Hematopoietic multipotent progenitor cell treated with erythropoietin and hydrocortisone succinate and interleukin-3 and kit ligand, for 8 days (in vitro differentiated cells): ENCODE data around the gene CARD11.

Source experiments
- DNase-seq: peaks from one replicate; pipeline ENCODE4 v3.0.0-alpha.2; 2015

CARD11 gene

DNA sequence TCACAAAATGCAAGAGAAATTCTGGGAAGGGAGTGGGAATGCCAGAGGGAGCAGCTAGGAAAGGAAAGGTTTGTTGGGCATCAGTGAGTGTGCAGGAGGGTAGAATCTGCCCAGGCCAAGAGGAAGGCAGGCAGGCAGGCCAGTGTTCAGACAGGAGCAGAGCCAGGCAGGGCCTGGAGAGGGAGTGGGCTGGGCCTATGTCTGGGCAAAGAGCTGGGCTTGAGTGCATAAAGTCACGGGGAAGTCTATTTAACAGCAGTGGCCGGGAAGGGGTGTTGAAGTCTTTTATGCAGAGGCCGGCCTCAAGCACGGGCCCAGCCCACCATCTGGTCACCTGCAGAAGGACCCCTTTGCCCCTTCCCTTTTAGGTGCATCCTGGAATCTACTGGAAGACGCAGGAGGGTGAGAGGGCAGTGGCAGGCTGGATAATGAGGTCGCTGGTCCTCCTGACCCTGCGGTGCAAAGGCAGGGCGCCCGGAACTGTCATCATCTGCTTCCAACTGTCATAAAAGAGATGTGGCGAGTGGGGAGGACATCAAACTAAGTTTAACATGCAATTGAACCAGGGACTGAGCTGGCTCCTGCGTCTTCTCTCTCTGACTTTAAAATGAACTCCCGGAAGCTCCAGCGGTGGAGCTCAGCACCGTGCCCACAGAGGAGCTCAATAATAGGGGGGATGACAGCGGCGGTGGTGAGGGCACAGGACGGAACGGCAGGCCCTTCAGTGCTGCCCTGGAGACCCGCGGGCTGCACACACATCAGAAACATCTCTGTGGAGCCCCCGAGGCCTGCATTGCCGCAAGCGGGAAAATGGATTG lies 29.5 kb downstream of the CARD11 start:
- DNase-seq = no peak

DNA sequence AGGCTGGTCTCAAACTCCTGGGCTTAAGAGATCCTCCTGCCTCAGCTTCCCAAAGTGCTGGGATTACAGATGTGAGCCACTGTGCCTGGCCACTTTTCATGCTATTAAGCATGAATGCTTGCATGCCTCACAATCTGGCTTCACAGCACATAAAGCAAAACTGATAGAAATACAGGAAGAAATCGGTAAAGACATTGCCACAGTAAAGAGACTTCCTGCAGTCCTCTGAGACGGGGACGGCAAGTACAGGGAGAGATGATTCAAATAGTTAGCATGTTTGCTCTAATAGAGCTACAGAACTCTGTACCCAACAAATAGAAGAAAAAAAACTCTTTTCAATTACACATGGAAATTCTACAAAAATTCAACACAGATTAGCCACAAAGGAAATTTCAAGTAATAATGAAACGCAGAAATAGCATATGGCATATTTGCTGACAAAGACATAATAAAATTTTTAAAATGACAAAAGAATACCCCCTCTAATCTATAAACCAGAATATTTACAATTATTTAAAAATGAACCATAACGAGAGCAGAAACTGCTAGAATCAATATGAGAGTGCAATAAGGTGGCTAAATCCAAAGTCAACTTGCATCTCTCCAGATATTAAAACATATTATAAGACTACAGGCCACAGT lies 32.3 kb downstream of the CARD11 start:
- no peak for DNase-seq

DNA sequence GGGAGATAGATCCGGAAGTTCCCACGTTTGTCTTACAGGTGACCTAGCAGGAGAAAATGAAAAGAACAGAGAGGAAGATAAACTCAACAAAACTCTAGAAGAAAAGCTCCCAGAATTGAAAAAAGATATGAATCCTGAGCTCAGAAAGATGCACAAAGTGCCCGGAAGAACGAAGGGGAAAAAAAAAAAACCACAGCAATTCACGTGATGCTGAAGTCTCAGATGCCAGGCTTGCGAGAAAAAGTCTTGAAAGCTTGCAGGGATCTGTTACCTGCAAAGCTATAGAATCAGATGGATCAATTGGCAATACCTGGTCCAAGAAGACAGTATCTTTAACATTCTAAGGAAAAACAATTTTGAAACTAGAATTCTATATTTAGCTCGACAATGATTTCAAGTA lies 33.5 kb downstream of the CARD11 start:
- DNase-seq = no peak

DNA sequence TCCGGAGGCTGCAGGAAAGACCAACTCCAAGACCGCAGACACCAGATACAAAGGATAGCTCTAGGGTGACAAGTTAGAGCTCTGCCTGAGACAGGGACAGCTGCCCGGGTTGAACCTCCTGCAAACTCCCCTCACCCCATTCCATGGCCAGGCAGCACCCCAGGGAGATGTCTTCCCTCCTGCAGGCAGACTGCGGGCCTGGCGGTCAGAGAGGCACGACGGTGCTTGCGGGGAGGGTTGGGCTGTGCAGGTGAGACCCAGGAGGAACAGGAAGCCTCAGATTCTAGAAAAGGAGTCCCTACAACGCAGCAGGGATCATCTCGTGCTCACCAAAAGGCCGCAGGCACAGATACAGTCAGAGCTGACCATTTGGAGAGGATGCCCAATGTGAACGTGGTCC lies 34.6 kb downstream of the CARD11 start:
- no peak for DNase-seq

DNA sequence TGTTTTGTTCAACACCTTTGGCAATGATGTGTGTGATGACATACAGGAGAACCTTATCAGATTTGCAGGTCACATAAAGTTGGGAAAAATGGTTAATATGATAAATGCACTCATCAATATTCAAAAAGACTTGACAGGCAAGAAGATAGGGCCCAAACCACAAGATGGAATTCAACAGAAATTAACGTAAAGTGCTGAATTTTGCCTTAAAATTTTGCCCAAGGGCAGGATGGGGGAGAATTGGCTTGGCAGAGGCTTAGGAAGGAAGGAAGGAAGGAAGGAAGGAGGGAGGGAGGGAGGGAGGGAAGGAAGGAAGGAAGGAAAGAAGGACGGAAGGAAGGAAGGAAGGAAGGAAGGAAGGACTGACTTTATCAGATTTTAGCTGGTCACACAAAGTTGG lies 35.3 kb downstream of the CARD11 start:
- DNase-seq = no peak

DNA sequence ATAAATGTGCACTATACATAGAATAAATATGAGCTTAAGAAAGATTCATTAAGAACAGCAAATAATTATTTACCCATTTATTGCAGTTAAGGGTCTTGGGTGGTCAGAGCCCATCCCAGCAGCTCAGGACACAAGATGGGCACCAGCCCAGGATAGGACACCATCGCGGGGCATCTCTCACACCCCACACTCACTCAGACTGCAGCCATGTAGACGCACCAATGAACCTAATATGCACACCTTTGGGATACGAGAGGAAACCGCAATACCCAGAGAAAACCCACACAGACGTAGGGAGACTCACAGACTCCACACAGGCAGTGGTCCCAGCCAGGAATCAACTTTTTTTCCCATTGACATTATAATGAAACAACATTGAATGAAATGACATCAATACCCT lies 36.0 kb downstream of the CARD11 start:
- DNase-seq = no peak

DNA sequence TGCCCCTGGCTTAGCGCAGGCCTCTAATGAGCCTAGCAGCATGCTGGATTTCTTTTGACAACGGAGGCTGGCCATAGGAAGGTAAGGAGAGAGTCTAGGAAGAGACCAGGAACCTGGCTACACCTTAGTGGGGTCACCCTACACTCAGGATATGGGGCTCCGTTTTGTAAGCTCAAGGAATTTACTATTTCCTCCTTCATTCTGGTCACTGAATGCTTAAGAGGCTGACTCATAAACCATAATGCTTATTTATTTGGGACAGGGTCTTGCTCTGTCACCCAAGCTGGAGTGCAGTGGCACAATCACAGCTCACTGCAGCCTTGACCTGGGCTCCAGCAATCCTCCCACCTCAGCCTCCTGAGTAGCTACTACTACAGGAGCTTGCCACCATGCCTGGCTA lies 38.4 kb downstream of the CARD11 start:
- no peak for DNase-seq

DNA sequence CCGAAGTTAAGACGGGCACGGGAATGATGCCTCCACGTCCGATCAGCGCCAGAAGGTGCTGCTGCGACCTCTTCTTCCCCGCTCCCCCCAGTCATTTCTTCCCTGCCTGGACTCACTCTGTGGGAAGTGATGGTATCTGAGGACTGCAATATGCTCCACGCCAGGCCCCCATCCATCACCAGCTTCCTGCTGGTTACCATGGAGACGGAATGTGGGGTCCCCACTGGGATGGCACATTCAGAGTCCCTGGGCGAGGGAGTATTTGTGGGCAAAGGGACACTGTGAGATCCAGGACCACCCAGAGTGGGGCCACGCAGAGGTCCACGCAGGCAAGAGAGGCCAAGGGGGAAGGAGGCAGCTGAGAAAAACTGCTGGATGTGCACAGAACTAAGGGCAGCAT lies 39.7 kb downstream of the CARD11 start:
- DNase-seq = no peak

DNA sequence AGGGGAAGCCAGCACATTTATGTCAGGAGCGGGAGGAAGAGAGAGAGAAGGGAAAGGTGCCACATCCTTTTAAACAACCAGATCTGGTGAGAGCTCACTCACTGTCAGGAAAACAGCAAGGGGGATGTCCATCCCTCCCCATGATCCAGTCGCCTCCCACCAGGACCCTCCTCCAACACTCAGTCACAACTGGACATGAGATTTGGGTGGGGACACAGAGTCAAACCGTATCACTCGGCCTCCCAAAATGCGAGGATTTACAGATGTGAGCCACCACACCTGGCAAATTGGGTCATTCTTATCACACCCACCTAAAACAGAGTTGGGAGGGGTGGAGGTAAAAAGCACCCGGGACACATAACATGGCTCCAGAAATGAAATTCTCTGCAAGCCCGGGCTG lies 41.0 kb downstream of the CARD11 start:
- no peak for DNase-seq

DNA sequence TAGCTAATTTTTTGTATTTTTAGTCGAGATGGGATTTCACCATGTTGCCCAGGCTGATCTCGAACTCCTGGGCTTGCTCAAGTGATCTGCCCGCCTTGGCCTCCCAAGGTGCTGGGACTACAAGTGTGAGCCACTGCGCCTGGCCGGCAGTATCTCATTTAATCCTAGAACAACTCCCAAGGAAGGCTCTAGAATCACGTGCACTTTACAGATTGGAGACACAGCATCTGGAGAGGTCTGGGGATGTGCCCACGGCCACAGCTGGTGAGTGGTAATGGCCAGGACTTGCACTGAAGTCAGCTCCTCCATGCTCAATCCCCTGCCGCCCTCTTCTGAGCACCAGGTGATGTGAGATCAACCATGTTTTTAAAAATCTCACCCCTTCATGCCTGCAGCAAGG lies 43.1 kb downstream of the CARD11 start:
- DNase-seq = no peak

DNA sequence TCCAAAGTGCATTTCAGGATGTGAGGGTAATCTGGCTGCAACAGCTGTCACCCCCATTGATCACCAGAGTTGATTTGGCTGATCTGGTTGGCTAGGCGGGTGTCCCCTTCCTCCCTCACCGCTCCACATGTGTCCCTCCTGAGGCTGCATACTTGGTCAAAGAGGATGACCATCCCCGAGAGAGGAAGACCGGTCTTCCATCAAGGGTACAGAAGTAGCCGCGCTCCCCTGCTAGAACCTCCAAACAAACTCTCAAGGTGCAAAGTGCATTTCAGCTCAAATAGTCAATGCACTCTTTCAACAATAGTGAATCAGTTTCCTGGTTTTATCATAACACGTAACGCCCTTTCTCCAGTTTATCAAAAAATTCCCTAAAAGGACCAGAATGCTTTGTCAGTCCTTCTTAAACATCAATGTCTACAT lies 44.6 kb downstream of the CARD11 start:
- no peak for DNase-seq

DNA sequence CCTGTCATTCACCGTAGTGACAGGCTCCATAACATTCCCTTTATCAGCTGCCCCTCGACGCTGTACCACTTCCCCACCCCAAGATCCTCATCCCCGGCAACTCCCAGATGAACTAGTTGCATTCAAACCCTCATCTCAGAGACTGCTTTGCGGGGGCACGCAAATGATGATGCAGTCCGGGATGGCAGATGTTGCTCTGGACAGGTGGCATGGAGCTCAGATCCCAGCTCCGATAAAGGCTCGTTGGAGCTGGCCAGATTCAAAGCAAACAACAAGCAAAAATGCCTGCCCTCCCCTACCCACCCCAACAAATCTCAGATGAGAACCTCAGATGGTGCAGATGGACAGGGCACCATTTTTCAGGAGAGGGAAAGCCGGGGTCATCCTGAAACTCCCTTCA lies 46.7 kb downstream of the CARD11 start:
- no peak for DNase-seq

DNA sequence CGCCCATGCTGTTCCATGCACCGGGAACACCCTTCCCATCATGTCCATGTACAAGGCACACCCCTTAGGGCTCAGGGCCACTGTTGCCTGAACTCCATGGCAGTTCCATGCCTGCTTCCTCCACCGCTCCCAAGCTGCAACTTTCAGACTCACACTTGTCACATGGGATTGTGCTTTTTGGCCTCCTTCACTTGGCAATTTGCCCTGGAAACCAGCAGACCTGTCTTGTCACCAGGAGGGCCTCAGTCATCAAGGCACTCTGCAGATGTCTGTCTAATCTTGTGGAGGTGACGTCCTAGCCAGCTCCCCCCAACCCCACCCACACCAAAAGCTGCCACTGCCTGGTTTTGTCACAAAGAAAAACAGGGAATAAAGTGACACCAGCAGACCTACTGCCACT lies 47.5 kb downstream of the CARD11 start:
- DNase-seq = peak; percentile 21

DNA sequence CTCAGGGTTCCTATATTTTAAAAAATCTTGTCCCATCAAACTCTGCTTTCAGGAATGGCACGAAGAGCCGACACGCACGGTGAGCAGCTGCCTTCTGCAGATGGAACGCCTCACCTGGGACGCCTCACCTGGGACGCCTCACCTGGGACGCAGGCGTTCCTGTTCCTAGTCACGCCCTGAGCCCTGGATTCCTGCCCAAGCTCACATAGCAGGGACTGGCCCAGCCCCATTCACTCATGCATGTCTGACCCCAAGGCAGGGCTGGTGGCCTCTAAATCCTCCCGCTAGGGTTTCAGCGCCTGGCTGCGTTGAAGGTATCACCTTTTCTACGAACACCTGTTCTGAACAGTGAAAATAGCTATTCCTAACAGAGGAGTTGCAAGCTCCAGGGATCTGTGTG lies 49.8 kb downstream of the CARD11 start:
- no peak for DNase-seq

DNA sequence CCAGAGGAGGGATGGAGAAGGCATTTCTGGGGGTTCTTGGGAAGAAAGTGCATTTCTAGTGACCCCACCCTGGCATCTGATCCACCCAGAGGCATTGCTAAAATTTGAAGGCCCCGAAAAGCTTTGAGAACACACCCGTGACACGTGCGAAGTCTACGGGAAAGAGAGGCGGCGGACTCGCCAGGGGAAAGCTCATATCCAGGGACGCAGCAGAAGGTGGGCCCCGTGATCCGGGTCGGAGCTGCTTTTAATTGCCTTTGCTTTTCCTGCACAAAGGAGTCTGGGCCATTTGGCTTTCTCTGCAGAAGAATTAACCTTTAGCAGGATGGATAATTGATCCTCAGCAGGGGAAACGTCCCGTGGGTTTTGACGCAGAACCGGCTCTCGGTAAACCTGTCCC lies 50.3 kb downstream of the CARD11 start:
- no peak for DNase-seq

DNA sequence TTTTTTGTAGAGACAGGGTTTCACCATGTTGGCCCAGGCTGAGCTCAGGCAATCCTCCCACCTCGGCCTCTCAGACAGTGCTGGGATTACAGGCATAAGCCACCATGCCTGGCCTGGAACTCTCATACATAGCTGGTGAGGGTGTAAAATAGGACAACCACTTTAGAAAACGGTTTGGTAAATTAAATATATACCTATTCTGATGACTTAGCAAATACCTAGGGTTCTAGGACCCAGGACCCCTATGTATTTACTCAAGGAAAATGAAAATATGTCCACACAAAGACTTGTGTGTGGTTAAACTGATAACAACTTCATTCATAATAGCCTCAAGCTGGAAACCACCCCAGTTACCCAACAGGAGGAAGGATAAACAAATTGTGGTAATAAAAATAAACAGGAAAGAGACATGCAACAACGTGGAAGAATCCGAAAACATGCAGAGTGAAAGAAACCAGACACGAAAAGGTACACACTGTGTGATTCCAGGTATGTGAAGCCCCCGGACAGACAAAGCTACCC lies 52.7 kb downstream of the CARD11 start:
- no peak for DNase-seq

DNA sequence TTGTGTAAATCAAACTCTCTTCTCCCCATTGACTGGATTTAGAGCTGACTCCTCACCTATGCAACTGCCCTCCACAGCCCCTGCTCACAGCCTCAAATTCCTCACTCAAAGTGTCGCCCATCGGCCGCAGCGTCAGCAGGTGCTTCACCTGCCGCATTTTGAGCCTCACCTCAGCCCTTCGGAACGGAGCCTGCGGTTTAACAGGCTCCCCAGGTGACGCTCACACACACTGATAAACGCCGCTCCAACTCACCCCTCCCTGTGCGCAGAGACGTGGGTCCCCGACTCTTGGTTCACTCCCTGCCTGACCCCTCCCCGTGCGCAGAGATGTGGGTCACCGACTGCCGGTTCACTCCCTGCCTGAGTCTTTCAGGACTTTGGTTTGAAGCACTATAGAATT lies 57.1 kb downstream of the CARD11 start:
- DNase-seq = no peak

DNA sequence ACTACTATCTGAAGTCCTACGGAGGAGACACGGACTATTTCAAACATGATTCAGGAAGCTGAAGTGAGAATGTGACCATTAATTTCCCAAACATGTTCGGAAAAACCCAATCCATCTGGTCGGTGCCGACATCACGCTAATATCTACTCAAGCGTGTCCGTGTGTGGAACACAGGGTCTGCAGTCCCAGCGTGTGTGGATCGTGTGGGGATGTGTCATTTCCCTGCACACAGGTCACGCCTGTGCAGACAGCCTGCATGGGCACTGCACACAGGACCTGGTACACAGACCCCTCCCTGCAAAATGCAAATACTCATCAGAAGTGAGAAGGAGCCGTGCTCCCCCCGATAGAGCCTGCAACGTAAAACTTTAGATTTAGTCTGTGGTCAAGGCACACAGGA lies 57.8 kb downstream of the CARD11 start:
- DNase-seq = no peak

DNA sequence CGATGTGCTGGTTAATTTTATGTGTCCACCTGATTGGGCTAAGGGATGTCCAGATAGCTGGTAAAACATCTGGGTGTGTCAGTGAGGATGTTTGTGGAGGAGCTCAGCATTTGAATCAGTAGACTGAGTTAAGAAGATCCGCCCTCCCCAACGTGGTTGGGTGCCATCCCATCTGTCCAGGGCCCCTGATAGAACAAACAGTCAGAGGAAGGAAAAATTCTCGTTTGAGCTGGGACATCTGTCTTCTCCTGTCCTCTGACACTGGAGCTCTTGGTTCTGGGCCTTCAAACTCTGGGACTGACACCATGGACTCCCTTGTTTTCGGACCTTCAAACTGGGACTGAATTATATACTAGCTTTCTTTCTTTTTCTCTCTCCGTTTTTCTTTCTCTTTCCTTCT lies 59.6 kb downstream of the CARD11 start:
- no peak for DNase-seq

DNA sequence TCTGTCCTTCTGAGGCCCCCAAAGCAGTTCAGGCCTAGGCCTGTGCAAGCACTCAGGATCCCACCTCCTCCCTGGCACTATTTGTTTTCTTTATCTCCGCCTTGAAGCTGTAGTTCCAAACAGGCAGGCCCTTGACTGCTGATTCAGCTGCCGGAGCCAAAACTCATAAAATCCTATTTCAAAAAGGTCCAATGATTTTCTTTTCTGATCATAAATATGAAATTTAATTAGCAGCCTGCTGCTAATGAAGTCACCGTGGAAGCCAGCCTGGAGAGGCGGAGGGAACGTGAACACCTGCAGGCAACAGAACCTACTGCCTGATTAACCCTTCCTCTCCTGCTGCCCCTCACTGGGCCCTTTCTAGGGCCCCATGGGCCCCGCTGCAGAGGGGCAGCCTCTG lies 60.1 kb downstream of the CARD11 start:
- DNase-seq = no peak

DNA sequence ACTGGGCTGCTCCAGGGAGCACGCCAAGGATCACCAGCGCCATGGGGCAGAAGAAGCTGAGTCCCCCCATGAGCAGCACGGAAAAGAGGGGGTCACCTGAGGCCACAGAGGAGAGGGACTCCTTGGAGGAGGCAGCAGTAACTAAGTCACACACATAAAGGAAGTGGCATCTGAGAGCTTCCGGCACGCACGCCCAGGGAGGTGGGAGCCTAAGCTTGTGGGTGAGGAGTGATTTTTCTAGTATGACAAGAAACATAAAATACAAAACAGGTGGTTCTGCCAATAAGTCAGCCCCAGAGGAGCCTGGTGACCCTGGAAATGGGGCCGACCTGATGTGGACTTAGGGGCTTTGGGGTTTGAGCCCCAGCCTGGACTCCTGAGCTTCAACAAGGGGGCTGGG lies 60.8 kb downstream of the CARD11 start:
- DNase-seq = no peak

DNA sequence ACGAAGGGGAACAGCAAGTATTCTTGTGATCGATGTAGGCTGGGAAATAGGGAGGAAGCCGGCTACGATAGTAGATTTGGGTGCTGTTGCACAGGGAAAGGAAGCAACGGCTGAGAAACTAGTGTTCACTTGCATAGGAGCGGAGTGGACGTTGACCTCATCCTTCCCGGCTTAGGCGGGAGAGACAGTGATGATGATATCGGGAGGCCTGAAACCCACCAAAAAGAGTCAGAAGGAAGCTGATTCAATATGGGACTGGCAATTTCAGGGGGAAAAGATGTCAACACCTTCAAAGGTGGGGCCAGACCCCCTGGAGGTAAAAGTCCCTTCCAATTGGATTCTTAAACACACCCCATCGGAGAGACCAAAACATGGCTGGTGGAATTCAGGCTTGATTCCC lies 61.3 kb downstream of the CARD11 start:
- no peak for DNase-seq

DNA sequence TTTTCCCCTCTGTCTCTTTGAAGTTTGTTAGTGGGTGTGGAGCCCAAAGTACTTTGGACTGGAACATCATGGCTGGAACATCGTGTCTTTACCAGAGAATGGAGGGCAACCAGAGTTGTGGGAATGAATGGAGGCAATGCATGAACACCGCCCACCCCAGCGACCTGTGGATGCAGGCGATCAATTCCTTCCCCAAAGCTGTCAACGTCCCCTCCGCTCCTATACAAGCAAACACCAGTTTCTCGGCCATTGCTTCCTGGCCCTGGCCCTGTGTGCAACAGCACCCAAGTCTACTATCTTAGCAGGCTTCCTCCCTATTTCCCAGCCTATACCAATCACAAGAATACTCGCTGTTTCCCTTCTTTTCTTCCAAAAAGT lies 62.6 kb downstream of the CARD11 start:
- no peak for DNase-seq

DNA sequence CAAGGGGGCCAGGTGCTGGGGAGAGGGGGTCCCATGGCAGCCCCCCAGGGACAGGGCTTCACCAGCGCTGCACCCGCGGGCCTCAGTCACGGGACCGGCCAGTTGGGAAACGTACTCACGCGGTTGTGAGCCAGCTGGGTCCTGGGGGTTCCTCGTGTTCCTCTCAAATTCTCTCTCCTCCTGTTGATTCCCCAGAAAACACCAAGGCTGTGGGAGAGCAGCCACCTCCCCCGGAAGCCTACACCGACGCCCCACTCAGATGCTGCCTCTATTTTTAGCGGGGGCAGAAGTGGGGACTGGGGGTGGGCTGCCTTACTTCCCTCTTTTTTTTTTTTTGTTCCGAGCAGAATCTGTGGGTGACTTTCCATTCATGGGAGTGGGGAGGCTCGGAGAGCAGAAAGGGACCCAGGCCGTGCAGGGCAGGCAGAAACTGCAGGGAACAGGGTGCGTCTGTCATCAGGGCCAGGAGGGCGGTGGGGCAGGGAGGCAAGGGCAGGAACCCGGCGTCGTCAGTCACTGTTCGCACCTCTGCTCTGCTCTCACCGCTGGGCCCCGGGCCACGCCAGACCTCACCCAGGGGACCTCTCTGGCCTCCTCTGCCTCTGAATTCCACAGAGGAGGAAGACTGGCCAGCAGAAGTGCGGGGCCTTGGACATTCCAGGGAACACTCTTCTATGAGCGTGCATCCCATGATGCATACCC lies 63.1 kb downstream of the CARD11 start:
- DNase-seq = no peak
